GM12878 (cell line): ENCODE results near the gene INSIG1. TPM values are rescaled to one million over a fixed set of nuclear protein-coding genes. Genes with fewer than 3 reads are reported as not detected.

ENCODE experiments used
- ATAC-seq: fragments of 200-7000 bp; cut with Tn5 transposase; 3 replicates; pipeline ENCODE4 v1.9.1; 2020; ENCODE audit warnings: mild to moderate bottlenecking, moderate library complexity
- BruUV-seq: library from RNA; stranded (reverse); fragments of 400-500 nt; replicated peaks from 2 replicates; lab custom pipeline; 2021; lab: Mats Ljungman, UMichigan
- CTCF ChIA-PET: fragments of 300-600 bp; sonication (Branson Sonifier 250); formaldehyde crosslinking; extraction: SDS; loops from one replicate; lab custom pipeline; 2021; ENCODE audit warnings: inconsistent platforms; lab: Yijun Ruan, JAX
- POLR2A ChIA-PET: fragments of 350-600 bp; formaldehyde crosslinking; extraction: SDS; loops from one replicate; lab custom pipeline; 2021; ENCODE audit warnings: inconsistent platforms; lab: Charles Lee
- RAD21 ChIA-PET: fragments of 300-600 bp; sonication (Branson Sonifier 250); formaldehyde crosslinking; loops from one replicate; lab custom pipeline; 2023; ENCODE audit warnings: antibody characterized with exemption; ENCODE audit not compliant: unreplicated experiment; lab: Charles Lee
- SMC1A ChIA-PET: fragments of 300-600 bp; sonication (Branson Sonifier 250); formaldehyde crosslinking; loops from one replicate; lab custom pipeline; 2023; ENCODE audit not compliant: unreplicated experiment, uncharacterized antibody; lab: Charles Lee
- DNase-seq: peaks from one replicate; pipeline ENCODE4 v3.0.0-alpha.2; 2011; ENCODE audit warnings: low read depth, low spot score
- FAIRE-seq: peaks from 3 replicates; lab custom pipeline; 2011; peaks lifted over from hg19 to GRCh38; lab: Jason Lieb, UNC
- H2AFZ ChIP-seq: 2 replicates; pipeline ENCODE4 v1.6.0; 2011; ENCODE audit warnings: low read depth, low read length, control low read depth; ENCODE audit not compliant: control insufficient read depth
- H3K27ac ChIP-seq: 2 replicates; pipeline ENCODE4 v1.5.1; 2011; ENCODE audit warnings: control low read depth; ENCODE audit not compliant: control insufficient read depth, insufficient read depth
- H3K27me3 ChIP-seq, 2 experiments: replicated peaks in 1 of 2; 2 replicates each; pipeline versions ENCODE4 v1.6.0 to v1.6.1; 2011; ENCODE audit warnings: low read length in 1 of 2; ENCODE audit not compliant: control insufficient read depth in 2 of 2, insufficient read depth in 2 of 2
- H3K36me3 ChIP-seq, 2 experiments: 2 replicates each; pipeline ENCODE4 v1.5.1; 2011; ENCODE audit warnings: low read length in 1 of 2; ENCODE audit not compliant: control insufficient read depth in 2 of 2, insufficient read depth in 2 of 2
- H3K4me1 ChIP-seq: 2 replicates; pipeline ENCODE4 v1.6.1; 2011; ENCODE audit warnings: mild to moderate bottlenecking, low read length, moderate library complexity, mixed read lengths; ENCODE audit not compliant: control insufficient read depth, insufficient read depth
- H3K4me2 ChIP-seq: 2 replicates; pipeline ENCODE4 v1.6.0; 2011; ENCODE audit warnings: control low read depth; ENCODE audit not compliant: control insufficient read depth, insufficient read depth
- H3K4me3 ChIP-seq: fragments of 200-600 bp; sonication (generic); 2 replicates; pipeline ENCODE4 v1.5.1; 2016
- H3K79me2 ChIP-seq: 2 replicates; pipeline ENCODE4 v1.6.0; 2011; ENCODE audit warnings: low read length; ENCODE audit not compliant: control insufficient read depth, insufficient read depth
- H3K9ac ChIP-seq: 2 replicates; pipeline ENCODE4 v1.8.0; 2011; ENCODE audit warnings: low read length, control low read depth, mixed read lengths; ENCODE audit not compliant: control insufficient read depth, insufficient read depth
- H3K9me3 ChIP-seq: replicated peaks from 3 replicates; pipeline ENCODE4 v1.5.1; 2011; ENCODE audit warnings: mild to moderate bottlenecking, low read length; ENCODE audit not compliant: control insufficient read depth, insufficient read depth
- H4K20me1 ChIP-seq: 2 replicates; pipeline ENCODE4 v1.6.0; 2011; ENCODE audit not compliant: control insufficient read depth, insufficient read depth
- BACH1 ChIP-seq: fragments of 450-650 bp; IDR thresholded peaks from 2 replicates; pipeline ENCODE4 v1.6.1; 2017; ENCODE audit warnings: mild to moderate bottlenecking, borderline replicate concordance
- CUX1 ChIP-seq: IDR thresholded peaks from 2 replicates; pipeline ENCODE4 v1.6.1; 2012; ENCODE audit warnings: improper control_type of control experiment, low read depth, low read length; ENCODE audit not compliant: insufficient replicate concordance
- NKRF ChIP-seq: fragments of 450-650 bp; conservative IDR thresholded peaks from 2 replicates; pipeline ENCODE4 v1.6.1; 2017; ENCODE audit warnings: mild to moderate bottlenecking, moderate library complexity
- NR2C2 ChIP-seq: IDR thresholded peaks from 2 replicates; pipeline ENCODE4 v1.6.1; 2011; ENCODE audit warnings: borderline replicate concordance, low read depth; ENCODE audit not compliant: control insufficient read depth, insufficient read length
- PAX8 ChIP-seq: fragments of 450-650 bp; IDR thresholded peaks from 2 replicates; pipeline ENCODE4 v1.6.1; 2017; ENCODE audit warnings: mild to moderate bottlenecking, moderate library complexity
- PML ChIP-seq: IDR thresholded peaks from 2 replicates; pipeline ENCODE4 v1.6.1; 2012; ENCODE audit warnings: low read length, inconsistent platforms
- SREBF1 ChIP-seq: IDR thresholded peaks from 2 replicates; pipeline ENCODE4 v1.6.1; 2012; ENCODE audit warnings: mild to moderate bottlenecking, low read length
- YY1 ChIP-seq: IDR thresholded peaks from 2 replicates; pipeline ENCODE4 v1.6.1; 2011; ENCODE audit warnings: low read depth, mild to moderate bottlenecking, low read length
- ZNF217 ChIP-seq: fragments of 450-650 bp; IDR thresholded peaks from 2 replicates; pipeline ENCODE4 v1.6.1; 2017; ENCODE audit warnings: antibody characterized with exemption, mild to moderate bottlenecking
- WGBS: methylation state at CpG from one replicate; pipeline ENCODE4 v1.1.6; 2016; ENCODE audit warnings: low lambda C conversion rate; ENCODE audit not compliant: insufficient replicate concordance, insufficient coverage; ENCODE audit errors: missing lambda C conversion rate; 5-methylcytosine and 5-hydroxymethylcytosine counted together
- in situ Hi-C: fragments of 300-500 bp; cut with MboI; formaldehyde crosslinking; loops from 9 replicates; pipeline ENCODE4 v1.14.3; 2018; ENCODE audit warnings: mixed read lengths
- intact Hi-C: fragments of 100-400 bp; cut with micrococcal nuclease; formaldehyde crosslinking; loops from one replicate; pipeline ENCODE4 v1.14.2; 2022; ENCODE audit not compliant: unreplicated experiment
- polyA plus RNA-seq, 11 experiments: library from polyadenylated mRNA; depleted of rRNA in 4 of 11; unstranded in 6 of 11; stranded (reverse) in 5 of 11; fragments of >200 nt; fragmentation: Nextera tagmentation in 4 of 11; fragmentation: Illumina TruSeq in 1 of 11; extraction: Ambion mirVana in 4 of 11; extraction: Trizol in 1 of 11; gene quantifications; 1 replicate in 1 of 11; 2 replicates in 10 of 11; pipeline versions ENCODE4 v1.2.1 to v1.2.3, GENCODE V29; 2011 to 2016; ENCODE audit warnings: inconsistent platforms in 2 of 11, missing spikeins in 2 of 11, low read depth in 1 of 11
- total RNA-seq, 4 experiments: library from RNA; depleted of rRNA in 3 of 4; stranded (reverse); fragments of >200 nt in 3 of 4; fragmentation: Illumina TruSeq in 1 of 4; extraction: Trizol in 1 of 4; gene quantifications; 2 replicates each; pipeline versions ENCODE4 v1.2.1 to v1.2.3, GENCODE V29; 2013 to 2021

INSIG1 gene
- total and polyA plus RNA-seq, 10 of the 15 experiments (the other 5 are each of a cell fraction or from before 2014, with no cell fraction given), result 29.6 to 168 (median 91.1) TPM

- H3K27me3 ChIP-seq, result no peaks in the 10 kb centered on the region; a peak in 1 of 4 replicates
- ChIA-PET POLR2A (no interaction called here), RAD21 (no interaction called here), SMC1A (no interaction called here), CTCF (no interaction called here)
- no peak overlapping the region for H2AFZ ChIP-seq
- intact Hi-C loops, result loop anchor here (5.0 to 10.0 kb wide), 3 partner anchors 133 to 428 kb away; partner anchors contain the start of gene PAXIP1
- no peaks in the 10 kb centered on the region for H4K20me1 ChIP-seq
- WGBS, result 62% methylated on average over 14 of the region's 14 CpGs
- no peak overlapping the region for H3K4me2 ChIP-seq
- H3K4me1 ChIP-seq, result peaks cover 4% of the 10 kb centered on the region
- H3K9ac ChIP-seq, result no peak overlapping the region
- TF ChIP-seq PAX8, result no peak
- TF ChIP-seq YY1, result no peak
- TF ChIP-seq PML, result no peak
- no peaks in the 10 kb centered on the region for H3K36me3 ChIP-seq
- ATAC-seq (no peak), FAIRE-seq (no peak), DNase-seq (no peak)
- H3K9me3 ChIP-seq, result no peaks in the 10 kb centered on the region; the same call in 2 of the 3 replicates
- H3K27ac ChIP-seq, result no peak overlapping the region
- H3K79me2 ChIP-seq, result no peaks in the 10 kb centered on the region
- in situ Hi-C loops, result loop anchor here (5.0 kb wide), 2 partner anchors 153 to 413 kb away; no protein-coding TSS in a partner anchor
- BruUV-seq, result no TSS peak
- no peak overlapping the region for H3K4me3 ChIP-seq
Observed at GRCh38 chr7:155340071-155340531, 42.4 kb downstream of the INSIG1 start.

GRCh38 chr7:155340721-155341120 is 43.0 kb downstream of the INSIG1 start:
- WGBS, result 85% methylated on average over 9 of the region's 9 CpGs
- ChIA-PET POLR2A (no interaction called here), RAD21 (no interaction called here)
- TF ChIP-seq NKRF (no peak), ZNF217 (no peak), CUX1 (no peak), NR2C2 (no peak), BACH1 (no peak), SREBF1 (no peak)

More at GRCh38 chr7:155340721-155341120, 43.0 kb downstream of the INSIG1 start:
- Histone ChIP-seq H3K27ac (no peak overlapping the region), H3K9ac (no peak overlapping the region), H2AFZ (no peak overlapping the region), H3K4me1 (peaks cover 8% of the 10 kb centered on the region), H3K36me3 (no peaks in the 10 kb centered on the region), H3K9me3 (no peaks in the 10 kb centered on the region; the same call in 2 of the 3 replicates), H3K27me3 (no peaks in the 10 kb centered on the region; a peak in 1 of 4 replicates), H3K79me2 (no peaks in the 10 kb centered on the region), H4K20me1 (no peaks in the 10 kb centered on the region), H3K4me3 (no peak overlapping the region), H3K4me2 (no peak overlapping the region)
- intact Hi-C loops, result loop anchor here (5.0 to 10.0 kb wide), 3 partner anchors 133 to 428 kb away; partner anchors contain the start of gene PAXIP1
- BruUV-seq, result no TSS peak
- ChIA-PET SMC1A (no interaction called here), CTCF (no interaction called here)
- DNase-seq (no peak), ATAC-seq (no peak), FAIRE-seq (no peak)
- in situ Hi-C loops, result loop anchor here (5.0 kb wide), 2 partner anchors 153 to 413 kb away; no protein-coding TSS in a partner anchor
